ENCODE results near the gene NINJ1.

NINJ1 gene

DNA sequence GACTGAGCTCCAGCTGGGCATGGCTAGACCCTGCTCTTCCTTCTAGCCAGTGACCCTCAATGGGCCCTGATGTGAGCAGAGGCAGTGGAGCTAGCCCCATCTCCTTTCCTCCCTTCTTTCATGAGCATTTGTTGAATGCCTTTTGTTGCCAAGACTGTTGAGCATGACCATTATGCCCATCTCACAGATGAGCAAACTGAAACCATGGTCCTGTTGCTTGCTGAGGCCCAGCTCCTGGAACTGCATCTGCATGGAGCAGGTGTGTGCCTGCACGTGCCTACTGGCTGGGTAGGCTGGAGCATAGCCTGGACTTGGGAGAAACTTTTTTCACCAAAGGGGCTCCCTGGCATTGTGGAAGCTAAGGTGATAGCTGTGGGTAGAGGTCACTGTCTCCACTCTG, 46.9 kb upstream of the NINJ1 start:
- TF ChIP-seq TAF1 (IDR thresholded peaks at IDR 0.05; ENCODE audit: borderline replicate concordance, insufficient read depth, low read length): no peak
- TF ChIP-seq SIN3A (IDR thresholded peaks at IDR 0.05; ENCODE audit: borderline replicate concordance, insufficient read depth, low read length): no peak
- TF ChIP-seq POLR2AphosphoS5 (IDR thresholded peaks at IDR 0.05; ENCODE audit: low read depth, low read length): no peak
- TF ChIP-seq FOXP2 (optimal IDR thresholded peaks at IDR 0.05; ENCODE audit: borderline replicate concordance, extremely low read depth, extremely low read length, insufficient read depth): no peak
- TF ChIP-seq, protein P1, sequence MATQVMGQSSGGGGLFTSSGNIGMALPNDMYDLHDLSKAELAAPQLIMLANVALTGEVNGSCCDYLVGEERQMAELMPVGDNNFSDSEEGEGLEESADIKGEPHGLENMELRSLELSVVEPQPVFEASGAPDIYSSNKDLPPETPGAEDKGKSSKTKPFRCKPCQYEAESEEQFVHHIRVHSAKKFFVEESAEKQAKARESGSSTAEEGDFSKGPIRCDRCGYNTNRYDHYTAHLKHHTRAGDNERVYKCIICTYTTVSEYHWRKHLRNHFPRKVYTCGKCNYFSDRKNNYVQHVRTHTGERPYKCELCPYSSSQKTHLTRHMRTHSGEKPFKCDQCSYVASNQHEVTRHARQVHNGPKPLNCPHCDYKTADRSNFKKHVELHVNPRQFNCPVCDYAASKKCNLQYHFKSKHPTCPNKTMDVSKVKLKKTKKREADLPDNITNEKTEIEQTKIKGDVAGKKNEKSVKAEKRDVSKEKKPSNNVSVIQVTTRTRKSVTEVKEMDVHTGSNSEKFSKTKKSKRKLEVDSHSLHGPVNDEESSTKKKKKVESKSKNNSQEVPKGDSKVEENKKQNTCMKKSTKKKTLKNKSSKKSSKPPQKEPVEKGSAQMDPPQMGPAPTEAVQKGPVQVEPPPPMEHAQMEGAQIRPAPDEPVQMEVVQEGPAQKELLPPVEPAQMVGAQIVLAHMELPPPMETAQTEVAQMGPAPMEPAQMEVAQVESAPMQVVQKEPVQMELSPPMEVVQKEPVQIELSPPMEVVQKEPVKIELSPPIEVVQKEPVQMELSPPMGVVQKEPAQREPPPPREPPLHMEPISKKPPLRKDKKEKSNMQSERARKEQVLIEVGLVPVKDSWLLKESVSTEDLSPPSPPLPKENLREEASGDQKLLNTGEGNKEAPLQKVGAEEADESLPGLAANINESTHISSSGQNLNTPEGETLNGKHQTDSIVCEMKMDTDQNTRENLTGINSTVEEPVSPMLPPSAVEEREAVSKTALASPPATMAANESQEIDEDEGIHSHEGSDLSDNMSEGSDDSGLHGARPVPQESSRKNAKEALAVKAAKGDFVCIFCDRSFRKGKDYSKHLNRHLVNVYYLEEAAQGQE (IDR thresholded peaks at IDR 0.05; ENCODE audit: insufficient read depth in 1 of 2, low read depth in 2 of 2, low read length in 2 of 2): no peak

DNA sequence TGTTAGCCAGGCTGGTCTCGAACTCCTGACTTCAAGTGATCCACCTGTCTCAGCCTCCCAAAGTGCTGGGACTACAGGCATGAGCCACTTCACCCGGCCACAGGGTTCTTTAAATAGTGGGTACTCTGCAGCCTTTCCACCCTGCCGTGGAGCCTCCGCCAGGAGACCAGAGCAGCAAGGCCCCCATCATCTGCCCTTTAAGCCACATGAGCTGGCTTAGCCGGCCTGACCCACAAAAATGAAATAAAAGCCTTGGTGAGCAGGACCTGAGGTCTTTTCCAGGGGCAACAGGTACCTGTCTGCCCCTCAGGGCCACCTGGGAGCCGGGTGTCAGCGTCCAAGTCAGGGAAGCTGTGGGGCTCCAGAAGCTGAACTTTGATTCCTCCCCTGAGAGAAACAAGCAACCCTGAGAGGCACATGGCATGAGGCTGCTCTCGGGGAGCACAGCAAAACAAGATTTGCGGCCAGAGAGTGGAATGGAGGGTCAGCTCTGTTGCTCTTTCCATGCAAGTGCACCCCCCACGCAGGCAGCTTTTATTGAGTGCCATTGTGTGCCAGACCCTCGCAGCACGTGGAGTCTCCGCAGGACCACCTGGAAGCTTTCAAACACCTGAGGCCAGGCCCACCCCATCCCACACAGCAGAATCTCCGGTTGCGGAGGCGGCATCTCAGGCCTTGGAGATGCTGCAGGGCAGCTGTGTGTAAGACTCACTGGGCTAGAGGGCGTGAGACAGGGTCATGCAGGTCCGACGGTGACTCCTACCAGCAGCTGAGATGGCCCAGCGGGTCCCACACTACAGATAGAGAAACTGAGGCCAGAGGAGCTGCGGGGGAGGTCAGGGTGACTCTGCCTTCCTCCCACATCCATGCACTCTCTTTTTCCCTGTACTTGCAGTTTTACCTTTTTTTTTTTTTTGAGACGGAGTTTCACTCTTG, 45.1 kb upstream of the NINJ1 start:
- TF ChIP-seq POLR2AphosphoS5 (IDR thresholded peaks at IDR 0.05; ENCODE audit: low read depth, low read length): no peak
- no peak for TF ChIP-seq FOXP2 (optimal IDR thresholded peaks at IDR 0.05; ENCODE audit: borderline replicate concordance, extremely low read depth, extremely low read length, insufficient read depth)
- no peak for TF ChIP-seq TAF1 (IDR thresholded peaks at IDR 0.05; ENCODE audit: borderline replicate concordance, insufficient read depth, low read length)
- TF ChIP-seq, protein P1 (IDR thresholded peaks at IDR 0.05; ENCODE audit: insufficient read depth in 1 of 2, low read depth in 2 of 2, low read length in 2 of 2): no peak
- no peak for TF ChIP-seq SIN3A (IDR thresholded peaks at IDR 0.05; ENCODE audit: borderline replicate concordance, insufficient read depth, low read length)

DNA sequence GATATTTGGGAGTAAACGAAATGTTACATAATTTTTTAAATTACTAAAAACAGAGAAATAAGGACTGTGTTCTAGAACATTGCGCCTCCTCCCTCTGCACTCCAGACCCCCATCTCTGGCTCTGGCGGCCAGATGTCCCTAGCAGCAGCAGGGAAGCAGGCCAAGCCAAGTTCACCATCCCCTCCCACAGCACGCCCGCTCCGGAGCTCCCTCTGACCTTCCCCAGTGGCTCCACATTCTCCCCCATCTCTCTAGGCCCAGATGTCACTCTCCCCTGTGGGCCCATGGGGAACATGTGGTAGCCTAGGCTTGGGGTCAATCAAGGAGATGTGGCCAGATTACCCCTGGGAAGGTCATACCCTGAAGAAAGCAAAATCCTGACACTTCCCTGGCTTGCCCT, 43.6 kb upstream of the NINJ1 start:
- TF ChIP-seq SIN3A (IDR thresholded peaks at IDR 0.05; ENCODE audit: borderline replicate concordance, insufficient read depth, low read length): no peak
- TF ChIP-seq TAF1 (IDR thresholded peaks at IDR 0.05; ENCODE audit: borderline replicate concordance, insufficient read depth, low read length): no peak
- TF ChIP-seq FOXP2 (optimal IDR thresholded peaks at IDR 0.05; ENCODE audit: borderline replicate concordance, extremely low read depth, extremely low read length, insufficient read depth): no peak
- no peak for TF ChIP-seq POLR2AphosphoS5 (IDR thresholded peaks at IDR 0.05; ENCODE audit: low read depth, low read length)
- TF ChIP-seq, protein P1 (IDR thresholded peaks at IDR 0.05; ENCODE audit: insufficient read depth in 1 of 2, low read depth in 2 of 2, low read length in 2 of 2): no peak

DNA sequence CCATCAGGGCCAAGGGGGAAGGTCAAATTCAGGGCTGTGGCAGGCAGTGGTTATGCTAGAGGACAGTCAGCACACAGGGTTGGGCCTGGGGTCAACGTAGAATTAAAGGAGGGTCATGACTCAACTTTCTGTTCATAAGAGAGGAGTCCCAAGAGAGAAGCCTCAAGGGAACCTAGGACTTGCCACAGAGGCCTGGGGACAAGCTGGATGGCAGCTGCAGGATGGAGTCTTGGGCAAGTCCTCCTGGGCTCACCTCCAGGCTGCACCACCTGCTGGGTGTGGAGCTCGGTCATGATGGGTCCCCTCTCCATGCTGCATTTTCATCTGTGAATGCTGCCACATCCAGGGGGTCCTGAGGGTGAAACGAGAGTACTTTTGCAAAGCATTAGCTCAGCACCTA, 40.9 kb upstream of the NINJ1 start:
- TF ChIP-seq SIN3A (IDR thresholded peaks at IDR 0.05; ENCODE audit: borderline replicate concordance, insufficient read depth, low read length): no peak
- TF ChIP-seq FOXP2 (optimal IDR thresholded peaks at IDR 0.05; ENCODE audit: borderline replicate concordance, extremely low read depth, extremely low read length, insufficient read depth): no peak
- TF ChIP-seq, protein P1 (IDR thresholded peaks at IDR 0.05; ENCODE audit: insufficient read depth in 1 of 2, low read depth in 2 of 2, low read length in 2 of 2): no peak
- no peak for TF ChIP-seq POLR2AphosphoS5 (IDR thresholded peaks at IDR 0.05; ENCODE audit: low read depth, low read length)
- no peak for TF ChIP-seq TAF1 (IDR thresholded peaks at IDR 0.05; ENCODE audit: borderline replicate concordance, insufficient read depth, low read length)
